ENCODE data around the gene EEFSEC.

Gene EEFSEC

GRCh38 chr3:128426128-128426921 lies 273.0 kb downstream of the EEFSEC start:
- no peak for DNase-seq (ENCODE audit: low read depth in 2 of 2)

DNA sequence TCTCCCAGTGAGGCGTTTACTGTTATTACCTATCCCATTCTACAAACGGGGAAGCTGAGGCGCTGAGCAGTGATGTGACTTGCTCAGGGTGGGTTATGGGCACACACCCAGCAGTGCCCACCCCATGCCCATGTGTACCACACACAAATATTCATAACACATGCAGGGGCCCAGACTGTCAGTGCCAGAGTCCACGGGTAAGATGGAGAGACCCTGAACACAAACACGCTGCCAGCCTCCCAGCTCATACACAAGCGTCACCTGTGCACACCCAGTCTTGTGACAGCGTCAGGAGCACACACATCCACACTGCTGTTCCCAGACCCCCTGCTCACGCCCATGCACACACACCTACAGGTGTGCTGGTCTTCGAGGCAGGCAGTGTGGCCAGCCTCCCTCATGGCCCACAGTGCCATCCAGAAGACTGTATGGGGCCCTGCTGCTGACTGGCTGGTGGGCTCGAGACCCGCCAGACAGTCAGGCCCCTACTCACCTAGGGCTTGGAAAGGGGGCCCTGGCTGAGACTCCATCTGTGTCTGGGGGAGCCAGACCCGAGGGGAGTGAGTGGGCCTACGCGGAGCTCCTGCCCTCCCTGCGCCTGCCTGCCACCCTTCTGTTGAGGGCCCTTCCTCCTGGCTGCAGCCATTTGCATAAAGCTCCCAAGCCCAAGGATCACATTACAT lies 274.0 kb downstream of the EEFSEC start:
- no peak for DNase-seq (ENCODE audit: low read depth in 2 of 2)

GRCh38 chr3:128427872-128428822 lies 274.9 kb downstream of the EEFSEC start:
- no peak for DNase-seq (ENCODE audit: low read depth in 2 of 2)

DNA sequence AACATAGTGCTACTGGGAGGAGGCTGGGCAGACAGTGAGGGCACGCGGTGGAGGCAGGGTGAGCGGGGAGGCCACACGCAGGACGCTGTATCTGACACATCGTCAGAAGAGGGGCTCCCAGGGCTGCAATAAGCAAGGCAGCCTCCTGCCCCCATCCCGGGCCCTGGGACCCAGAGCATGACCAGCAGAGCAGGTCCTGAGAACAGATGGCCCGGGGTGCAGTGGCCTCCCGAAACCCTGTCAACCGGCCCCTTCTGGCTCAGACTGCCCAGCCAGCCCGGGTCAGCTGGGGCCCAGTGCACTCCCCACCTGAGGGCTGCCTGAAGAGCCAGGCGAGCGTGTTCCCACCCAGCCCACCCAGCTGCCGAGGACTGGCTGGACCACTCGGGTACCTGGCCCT lies 276.0 kb downstream of the EEFSEC start:
- no peak for DNase-seq (ENCODE audit: low read depth in 2 of 2)

DNA sequence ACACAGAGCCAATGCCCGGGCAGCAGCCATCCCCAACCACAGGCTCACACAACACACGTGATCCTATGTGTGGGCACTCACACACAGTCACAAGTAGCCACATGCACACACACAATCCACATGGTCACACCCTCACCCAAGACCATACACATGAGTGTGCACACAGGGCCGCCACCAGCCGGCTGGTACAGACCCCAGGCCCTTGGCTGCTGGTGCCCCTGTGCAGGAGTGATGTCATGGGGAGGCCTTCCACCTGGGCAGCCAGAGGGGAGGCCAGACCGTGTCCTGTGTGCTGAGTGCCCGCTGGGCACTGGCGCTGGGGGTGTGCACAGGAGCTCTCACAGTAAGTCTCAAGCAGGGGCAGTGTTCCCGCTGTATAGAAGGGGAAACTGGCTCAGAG lies 276.5 kb downstream of the EEFSEC start:
- DNase-seq (ENCODE audit: low read depth in 2 of 2): no peak

GRCh38 chr3:128430301-128430700 lies 277.0 kb downstream of the EEFSEC start:
- no peak for DNase-seq (ENCODE audit: low read depth in 2 of 2)

DNA sequence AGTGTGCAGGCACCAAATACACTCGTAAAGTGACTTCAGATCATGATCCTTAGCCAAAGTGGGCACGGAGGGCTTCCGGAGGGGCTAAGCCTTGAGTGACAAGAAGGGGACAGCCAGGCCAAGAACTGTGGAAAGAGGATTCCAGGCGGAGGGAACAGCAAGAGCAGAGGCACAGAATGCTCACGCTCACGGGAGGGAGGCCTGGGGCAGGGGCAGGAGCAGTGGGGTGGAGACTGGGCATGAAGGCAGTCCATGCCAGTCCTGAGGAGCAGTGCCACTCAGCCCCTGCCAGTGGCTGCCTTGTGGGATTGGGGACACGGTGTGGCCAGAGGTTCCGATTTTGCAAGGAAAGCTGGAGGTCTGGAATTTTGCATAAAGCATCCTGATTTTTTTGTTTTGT lies 277.4 kb downstream of the EEFSEC start:
- DNase-seq (ENCODE audit: low read depth in 2 of 2): no peak

GRCh38 chr3:128431803-128432300 lies 278.6 kb downstream of the EEFSEC start:
- no peak for DNase-seq (ENCODE audit: low read depth in 2 of 2)

GRCh38 chr3:128432301-128432970 lies 279.2 kb downstream of the EEFSEC start:
- no peak for DNase-seq (ENCODE audit: low read depth in 2 of 2)

GRCh38 chr3:128432971-128433836 lies 279.9 kb downstream of the EEFSEC start:
- no peak for DNase-seq (ENCODE audit: low read depth in 2 of 2)

DNA sequence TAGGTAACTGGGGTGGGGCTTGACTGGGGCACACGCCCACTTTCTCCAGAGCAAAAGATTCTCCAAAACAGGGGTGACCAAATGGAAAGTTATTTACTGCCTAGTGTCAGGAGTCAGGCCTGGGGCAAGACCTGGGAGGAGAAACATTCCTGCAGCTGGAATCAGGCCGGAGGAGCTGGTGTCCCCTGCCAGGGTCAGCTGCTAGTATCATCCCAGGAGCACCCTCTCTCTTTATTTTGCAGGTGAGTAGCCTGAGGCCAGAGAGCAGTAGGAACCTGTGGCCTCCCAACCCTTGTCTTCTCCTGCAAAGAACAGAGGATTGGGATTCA lies 280.5 kb downstream of the EEFSEC start:
- no peak for DNase-seq (ENCODE audit: low read depth in 2 of 2)

- DNase-seq (ENCODE audit: low read depth in 2 of 2): no peak
These were observed 281.2 kb downstream of the EEFSEC start for GRCh38 chr3:128434524-128434923.

DNA sequence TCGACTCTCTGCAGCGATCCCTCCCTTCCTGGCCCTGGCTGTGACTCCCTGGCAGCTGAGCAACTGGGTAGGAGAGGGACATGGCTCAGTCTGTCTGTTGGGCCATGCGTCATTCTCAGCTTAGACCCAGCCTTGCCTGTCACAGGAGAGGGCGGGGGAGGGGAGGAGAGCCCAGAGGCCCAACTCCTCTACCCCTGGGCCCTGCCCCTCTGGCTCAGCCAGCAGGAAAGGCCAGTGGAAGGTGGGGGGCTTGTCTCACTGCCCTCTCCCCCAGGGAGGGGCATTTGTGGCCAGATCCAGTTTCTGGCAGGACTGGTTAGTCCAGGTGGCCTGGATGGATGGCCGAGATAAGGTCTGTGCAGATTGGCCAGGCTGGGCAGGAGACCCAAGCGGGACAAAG lies 281.8 kb downstream of the EEFSEC start:
- no peak for DNase-seq (ENCODE audit: low read depth in 2 of 2)

GRCh38 chr3:128435561-128435960 lies 282.3 kb downstream of the EEFSEC start:
- no peak for DNase-seq (ENCODE audit: low read depth in 2 of 2)

DNA sequence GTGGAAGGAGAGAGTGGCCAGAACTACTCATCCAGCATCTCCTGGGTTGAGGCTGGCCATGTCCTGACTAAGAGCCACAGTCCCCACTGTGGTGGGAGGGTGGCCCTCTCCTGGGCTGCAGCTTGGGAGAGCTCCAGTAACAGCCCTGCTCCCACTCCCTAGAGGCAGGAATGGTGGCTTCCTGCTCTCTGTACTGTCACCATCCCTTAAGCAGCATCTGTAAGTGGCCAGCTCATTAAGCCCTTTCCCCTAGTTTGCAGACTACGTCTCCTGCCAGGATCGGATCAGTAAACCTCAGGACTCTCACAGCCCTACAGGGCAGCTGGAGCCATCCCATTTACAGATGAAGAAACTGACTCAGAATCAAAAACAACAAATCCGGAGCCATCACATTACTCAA lies 282.9 kb downstream of the EEFSEC start:
- no peak for DNase-seq (ENCODE audit: low read depth in 2 of 2)

DNA sequence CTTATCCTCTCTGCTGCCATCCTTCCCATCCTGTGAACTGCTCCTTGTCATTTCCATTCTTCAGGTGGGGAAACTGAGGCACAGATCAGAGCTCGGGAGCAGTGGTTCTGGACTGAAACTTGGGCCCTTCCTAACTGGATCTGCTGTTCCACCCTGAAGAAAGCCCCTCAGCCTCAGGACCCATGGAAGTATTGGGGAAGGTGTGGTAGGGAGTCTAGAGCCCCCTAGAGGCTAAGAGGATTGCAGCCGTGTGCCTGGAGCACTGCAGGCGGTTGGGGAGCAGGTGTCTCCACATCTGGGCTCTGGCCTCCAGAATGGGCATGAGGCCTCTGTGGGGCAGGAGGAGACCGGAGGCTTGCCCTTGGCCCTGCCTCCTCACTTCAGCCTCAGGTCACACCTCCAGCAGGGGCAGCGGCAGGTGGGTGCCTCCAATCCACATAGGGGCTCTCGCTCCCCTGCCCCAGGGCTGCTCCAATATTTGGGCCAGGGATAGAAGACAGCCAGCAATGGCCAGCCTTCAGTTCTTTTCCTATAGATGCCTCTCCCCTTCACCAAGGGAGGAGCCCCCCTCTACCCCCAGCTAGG lies 285.3 kb downstream of the EEFSEC start:
- no peak for DNase-seq (ENCODE audit: low read depth in 2 of 2)

DNA sequence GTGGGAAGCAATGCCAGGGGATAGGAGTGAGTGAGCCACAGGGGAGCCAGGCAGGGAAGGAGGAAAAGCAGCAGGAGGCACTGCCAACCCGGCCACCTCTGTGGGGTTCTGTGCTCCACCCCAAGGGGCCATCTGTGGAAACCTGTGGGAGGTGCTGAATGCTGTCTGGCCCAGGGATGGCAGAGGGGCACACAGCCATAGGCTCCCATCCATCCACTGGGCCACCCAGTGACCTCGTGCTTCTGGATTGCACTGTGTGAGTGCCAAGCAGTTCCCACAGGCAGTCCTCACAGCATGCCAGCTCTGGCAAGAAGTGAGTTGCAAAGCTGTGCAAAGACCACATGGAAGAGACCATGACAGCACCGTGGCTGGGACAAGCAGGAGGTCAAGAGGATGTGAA lies 285.9 kb downstream of the EEFSEC start:
- DNase-seq (ENCODE audit: low read depth in 2 of 2): no peak

DNA sequence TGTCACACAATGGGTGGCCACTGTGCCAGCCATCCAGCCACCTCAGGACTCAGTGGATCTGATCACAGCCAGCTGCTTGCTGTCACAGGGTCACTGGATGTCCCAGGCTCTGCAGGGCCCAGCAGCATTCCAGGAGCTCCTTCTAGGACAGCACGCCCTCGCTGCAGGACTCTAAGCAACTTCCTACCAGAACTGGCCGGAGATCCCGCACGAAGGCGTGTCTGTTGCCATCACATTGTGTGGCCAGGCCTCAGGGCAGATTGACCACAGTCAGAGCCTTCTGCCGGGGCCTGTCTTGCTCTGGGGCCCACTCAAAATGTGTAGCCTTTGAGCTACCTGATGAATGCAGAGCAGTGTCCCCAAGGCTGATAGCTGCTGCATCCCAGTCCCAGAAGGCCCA lies 288.8 kb downstream of the EEFSEC start:
- DNase-seq (ENCODE audit: low read depth in 2 of 2): no peak

DNA sequence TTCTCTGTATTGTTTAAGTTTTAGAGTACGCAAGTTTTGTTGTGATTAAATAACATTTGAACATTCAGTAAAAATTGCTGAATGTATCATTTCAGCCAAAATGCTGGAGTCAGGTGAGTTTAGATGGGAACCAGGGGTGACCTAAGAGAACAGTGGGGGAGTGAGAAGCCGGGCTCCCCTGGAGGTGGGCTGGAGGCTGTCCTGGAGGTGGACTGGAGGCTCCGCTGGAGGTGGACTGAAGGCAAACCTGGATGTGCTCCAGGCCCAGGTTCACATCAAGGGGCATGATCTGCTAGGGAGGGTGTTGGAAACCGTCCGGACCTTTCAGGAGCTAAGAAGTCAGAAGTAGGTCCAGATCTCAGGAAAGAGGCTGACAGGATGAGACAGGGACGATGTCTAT lies 289.7 kb downstream of the EEFSEC start:
- DNase-seq (ENCODE audit: low read depth in 2 of 2): no peak

DNA sequence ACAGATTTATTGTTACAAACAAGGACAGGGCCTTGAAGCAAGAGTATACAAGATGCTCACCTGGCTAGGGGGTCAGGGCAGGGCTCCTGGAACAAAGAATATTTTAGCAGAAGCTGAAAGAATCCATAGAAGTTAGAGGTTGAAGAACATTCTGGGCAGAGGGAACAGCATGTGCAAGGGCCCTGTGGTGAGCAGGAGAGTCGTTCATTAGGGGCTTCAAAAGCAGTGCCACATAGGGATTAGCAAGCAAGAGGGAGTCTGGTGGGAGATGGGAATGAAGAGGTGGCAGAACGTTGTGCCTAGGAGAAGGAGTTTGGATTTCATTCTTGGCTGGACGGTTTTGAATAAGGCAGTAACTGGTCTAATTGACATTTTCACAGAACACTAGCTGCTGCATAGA lies 290.5 kb downstream of the EEFSEC start:
- DNase-seq (ENCODE audit: low read depth in 2 of 2): no peak
